Neural cell (in vitro differentiated cells): ENCODE data around the gene ADAMTSL4.

Source experiments
- EZH2 ChIP-seq: fragments of 200-600, 300-800 bp; shearing (Covaris generic), sonication (generic); IDR thresholded peaks from 2 replicates; pipeline ENCODE4 v1.6.1; 2014; ENCODE audit warnings: antibody characterized with exemption, low read length, borderline replicate concordance, mild to moderate bottlenecking; ENCODE audit not compliant: insufficient read depth, poor library complexity, severe bottlenecking
- POLR2AphosphoS5 ChIP-seq: IDR thresholded peaks from 2 replicates; pipeline ENCODE4 v1.6.1; 2012
- TAF1 ChIP-seq: IDR thresholded peaks from 2 replicates; pipeline ENCODE4 v1.6.1; 2012; ENCODE audit warnings: low read depth

DNA sequence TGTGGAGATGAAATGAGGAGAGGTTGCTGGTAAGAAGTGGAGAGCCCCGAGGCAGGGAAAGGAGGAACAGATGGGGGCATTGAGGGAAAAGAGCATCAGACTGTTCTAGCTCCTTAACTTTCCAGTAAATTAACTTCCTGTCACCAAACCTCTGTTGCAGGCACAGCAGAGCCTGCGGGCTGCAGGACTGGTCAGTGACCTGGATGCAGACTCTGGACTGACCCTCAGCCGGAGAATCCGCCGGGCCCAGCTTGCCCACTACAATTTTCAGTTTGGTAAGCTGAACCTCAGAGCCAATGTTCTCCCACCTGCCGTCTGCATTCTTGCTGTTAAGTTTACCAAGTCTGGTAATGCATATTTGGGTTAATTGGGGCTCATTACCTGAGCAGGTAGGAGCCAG, 43.8 kb upstream of the ADAMTSL4 start:
- TF ChIP-seq POLR2AphosphoS5, result no peak
- no peak for TF ChIP-seq EZH2
- TF ChIP-seq TAF1, result no peak
